DMS114 treated with DMSO at 0.1 percent for 48 hours (cell line): ENCODE results near the gene RAB34.
A peak's percentile ranks its signal among the peaks of the same experiment; 100 is the strongest.
"Not testable (repeated sequence)": the region's sequence is repeated elsewhere in the genome, so short reads cannot be mapped to it uniquely, and the experiment has no call there.

ENCODE experiments used
- DNase-seq: peaks from one replicate; lab custom pipeline; 2025; ENCODE audit not compliant: unreplicated experiment; lab: John Stamatoyannopoulos, UW

RAB34 gene

DNA sequence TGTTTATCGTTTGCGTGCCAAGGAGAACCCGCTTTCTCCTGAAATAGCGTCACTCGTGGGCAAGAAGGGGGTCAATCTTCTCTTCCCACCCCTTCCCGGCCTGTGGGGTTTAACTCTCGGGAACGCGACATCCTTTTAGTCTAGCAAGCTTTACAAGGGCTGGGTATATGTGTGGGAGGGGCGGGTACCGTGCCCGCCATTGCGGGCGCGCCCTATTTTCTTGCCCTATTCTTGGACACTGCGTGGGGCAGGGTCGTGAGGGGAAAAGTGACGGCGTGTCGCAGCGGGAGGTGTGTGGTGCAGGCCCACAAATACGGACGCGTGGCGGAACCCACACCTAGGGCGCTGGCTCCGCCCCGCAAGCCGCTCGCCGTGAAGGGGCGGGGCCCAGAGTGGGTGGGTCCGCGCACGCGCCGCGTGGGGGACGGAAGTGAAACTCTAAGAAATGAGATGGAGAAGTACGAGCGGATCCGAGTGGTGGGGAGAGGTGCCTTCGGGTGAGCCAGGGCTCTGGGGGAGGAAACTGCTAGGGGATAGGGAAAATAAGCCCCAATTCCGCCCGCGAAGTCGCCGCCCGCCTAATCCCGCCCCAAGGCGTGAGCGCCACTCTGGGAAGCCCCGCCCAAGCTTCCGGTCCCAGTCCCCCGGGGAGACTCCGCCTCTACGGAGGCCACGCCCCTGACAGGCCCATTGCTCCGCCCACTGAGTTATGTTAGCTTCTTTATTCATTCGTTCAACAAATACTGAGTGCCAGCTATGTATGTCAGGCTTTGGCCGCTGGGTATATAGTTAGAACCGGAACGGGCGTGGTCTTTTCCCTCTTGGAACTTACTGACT, 10.9 kb upstream of the RAB34 start, which contains the start of gene NEK8:
NEK8 (plus strand) TSS at position 425 of the 837 bp plus-strand sequence; CDS start at position 451, 26 bp downstream.
- DNase-seq: peak; percentile 83

DNA sequence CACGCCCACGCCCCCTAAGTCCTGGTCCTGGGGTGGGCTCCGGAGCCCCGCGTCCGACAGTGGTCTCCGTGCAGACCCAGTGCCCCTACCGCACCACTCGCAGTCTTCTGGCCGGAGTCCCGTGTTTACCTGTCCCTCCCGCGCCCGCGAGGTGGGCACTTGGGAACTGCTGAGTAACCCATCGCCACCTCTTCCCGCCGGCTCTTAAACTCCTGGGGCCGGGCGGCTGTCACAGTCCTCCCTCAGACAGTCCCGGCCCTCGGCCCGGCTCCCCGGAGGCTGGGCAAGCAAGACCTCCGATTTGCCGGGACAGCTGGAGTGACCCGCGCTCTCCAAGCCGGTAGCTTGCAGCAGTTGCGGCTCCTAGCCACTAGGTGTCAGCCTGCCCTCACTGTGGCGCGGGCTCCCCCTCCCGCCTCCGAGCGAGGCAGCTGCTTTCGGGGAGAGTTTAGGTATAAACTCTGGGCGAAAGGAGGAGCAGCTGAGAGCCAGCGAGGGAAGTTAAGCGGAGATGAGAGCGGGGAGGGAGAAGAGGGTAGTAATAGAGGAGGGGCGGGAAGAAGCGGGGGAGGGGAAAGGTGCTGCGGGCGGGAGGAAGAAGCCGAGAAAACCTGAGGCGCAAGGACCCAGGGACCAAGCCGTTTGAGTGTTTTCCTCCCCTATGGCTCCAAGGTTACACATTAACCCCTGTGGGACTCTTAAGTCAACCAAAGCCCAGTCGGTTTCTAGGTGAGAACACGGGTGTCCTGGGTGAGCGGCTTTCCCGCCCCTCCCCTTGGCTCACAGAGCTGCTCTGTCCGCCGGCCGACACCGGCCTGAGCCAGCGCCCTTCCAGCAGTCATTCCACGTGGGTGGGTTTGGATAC, 9.2 kb upstream of the RAB34 start:
- DNase-seq: peak; percentile 78

DNA sequence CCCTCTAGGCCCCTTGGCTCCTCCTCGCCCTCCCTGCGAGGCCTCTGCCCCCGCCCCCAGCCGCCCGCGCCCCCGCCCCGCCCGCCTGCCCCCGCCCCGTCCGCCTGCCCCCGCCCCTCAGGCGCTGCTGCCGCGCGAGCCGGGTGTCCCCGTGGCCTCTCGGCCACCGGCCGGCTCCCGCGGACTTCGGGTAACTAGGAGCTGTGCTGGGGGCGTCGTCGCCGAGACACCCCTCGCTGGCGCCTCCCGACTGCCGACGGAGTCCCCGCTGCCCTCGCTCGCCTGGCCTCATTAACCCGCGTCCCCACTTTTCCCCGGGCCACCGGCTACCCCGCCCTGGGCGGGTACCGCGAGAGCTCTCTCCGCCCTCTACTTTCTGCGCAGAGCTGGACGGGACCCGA, 8.6 kb upstream of the RAB34 start, which contains the start of gene TLCD1:
TLCD1 (minus strand) TSS at position 8 of the 401 bp plus-strand sequence. CDS start 136 bp downstream, outside the sequence.
- DNase-seq: peak; percentile 24

DNA sequence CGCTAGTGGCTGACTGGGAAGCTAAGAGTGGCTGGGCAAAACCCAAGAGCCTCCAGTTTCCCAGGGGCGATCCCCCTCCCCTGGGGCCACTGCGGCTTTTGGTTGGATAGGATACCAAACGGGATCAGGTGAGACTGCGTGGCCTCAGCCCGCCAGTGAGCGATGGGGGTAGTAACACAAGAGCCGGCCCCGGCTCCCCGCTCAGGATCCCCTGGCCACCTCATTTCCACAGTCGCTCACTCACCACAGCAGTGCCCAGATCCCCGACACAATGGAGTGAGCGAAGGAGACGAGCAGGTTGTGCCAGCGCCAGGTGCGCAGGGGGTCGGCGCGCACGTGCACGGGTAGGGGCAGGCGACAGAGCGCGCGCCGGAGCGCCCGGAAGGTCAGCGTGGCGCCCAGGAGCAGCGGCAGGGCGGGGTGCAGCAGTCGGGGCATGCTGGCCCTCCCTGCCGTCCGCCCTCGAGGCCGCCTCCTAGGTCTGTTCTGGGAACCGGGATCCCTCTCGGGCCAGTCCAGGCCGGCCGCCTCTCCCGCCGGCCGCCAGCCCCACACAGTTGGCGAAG, 8.1 kb upstream of the RAB34 start:
- peak; percentile 71 for DNase-seq

DNA sequence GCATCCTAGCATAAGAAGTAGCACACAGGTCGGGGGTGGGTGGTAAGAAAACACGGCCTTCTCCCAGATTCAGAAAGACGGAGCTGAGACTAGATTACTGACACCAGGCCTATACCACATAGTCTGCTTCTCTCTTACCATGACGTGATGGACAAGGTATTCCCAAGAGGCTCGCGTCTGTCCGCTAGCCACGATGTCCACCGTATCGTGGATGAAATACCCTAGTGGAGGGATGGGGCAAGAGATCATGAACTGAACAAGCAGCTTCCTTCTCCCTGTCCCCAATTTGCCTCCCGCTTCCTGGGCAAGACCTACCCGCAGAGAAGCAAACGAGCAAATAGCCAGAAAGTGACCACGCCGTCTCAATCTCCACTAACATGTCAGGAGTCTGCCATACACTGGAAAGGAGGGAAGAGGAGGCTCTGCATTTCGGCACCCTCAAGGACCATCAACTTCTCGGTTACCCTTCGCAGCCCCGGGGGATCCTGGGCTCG, 7.5 kb upstream of the RAB34 start:
- DNase-seq: peak; percentile 71

DNA sequence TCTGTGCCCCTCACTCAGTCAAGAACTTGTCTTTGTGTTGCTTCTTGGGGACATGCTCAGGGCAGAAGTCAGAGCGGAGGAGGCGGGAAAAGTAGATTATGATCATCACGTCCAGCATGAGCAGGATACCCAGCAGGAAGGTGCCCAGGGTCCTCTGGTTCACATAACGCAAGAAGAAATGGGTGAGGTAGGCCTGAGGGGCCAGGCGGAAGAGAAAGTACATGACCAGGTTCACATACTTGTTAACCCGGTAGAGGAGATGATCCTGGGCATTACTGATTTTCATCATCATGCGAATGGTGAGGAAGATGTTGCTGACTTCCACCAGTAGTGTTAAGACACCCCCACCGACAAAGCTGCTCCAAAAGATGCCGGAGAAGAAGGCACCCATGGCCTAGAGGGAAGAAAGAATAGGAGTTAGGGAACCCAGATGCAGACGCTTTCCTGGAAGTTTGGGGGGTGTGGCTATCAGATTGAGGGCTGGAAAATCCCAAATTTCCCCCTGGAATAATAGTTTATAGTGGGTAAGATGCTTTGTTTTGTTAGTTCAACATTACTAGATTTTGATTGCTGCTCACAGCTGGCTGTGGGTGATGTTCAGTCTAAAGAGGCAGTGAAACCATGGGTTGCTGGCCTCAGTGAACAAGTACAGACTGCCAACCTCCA, 7.0 kb upstream of the RAB34 start:
- peak; percentile 59 for DNase-seq

DNA sequence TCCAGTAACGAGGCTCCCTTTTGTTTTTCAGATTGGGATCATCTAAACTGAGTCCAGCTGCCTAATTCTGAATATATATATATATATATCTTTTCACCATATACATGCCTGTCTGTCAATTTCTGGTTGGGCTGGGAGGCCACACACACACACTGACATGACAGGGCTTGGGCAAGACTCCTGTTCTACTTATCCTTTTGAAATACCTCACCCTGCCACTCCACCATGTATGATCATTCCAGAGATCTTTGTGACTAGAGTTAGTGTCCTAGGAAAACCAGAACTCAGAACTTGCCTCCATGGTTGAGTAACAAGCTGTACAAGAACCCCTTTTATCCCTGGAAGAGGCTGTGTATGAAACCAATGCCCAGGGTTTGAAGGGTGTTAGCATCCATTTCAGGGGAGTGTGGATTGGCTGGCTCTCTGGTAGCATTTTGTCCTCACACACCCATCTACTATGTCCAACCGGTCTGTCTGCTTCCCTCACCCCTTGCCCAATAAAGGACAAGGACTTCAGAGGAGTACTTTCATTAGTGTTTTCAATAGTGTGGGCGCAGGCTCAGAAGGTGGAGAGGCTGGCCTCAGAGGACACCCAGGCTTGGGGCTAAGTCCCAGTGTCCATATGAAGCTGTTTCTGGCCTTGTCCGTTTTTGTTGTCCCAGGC, 6.3 kb upstream of the RAB34 start:
- not testable (repeated sequence) for DNase-seq

DNA sequence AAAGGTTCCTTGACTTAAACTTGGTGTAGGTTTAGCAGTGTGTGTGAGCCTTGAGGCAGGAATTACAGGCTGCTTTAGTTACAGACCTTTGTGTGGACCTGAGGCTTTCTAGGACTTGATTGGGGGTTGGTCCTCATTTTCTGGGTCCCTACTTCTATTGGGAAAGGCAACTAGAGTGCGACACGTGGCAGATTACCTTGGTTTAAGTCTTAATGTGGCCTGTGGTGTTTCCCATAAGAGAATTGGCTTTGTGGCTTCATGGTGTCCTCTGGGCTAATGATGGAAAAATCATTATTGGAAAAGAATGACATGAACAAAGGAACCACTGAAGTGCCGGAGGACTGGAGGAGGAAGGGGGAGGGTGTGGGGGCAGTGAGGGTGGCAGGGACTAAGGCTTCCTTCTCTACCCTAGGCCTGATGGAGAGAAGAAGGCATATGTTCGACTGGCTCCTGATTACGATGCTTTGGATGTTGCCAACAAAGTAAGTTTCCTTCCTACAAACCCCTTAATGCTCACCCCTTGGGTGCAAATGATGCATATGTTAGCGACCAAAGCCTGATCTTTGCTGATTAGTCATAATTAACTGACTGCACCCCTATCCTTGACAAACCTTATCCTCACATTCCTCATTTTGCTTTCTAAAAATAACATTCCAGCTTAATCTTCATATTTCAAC, 5.6 kb upstream of the RAB34 start:
- no peak for DNase-seq

DNA sequence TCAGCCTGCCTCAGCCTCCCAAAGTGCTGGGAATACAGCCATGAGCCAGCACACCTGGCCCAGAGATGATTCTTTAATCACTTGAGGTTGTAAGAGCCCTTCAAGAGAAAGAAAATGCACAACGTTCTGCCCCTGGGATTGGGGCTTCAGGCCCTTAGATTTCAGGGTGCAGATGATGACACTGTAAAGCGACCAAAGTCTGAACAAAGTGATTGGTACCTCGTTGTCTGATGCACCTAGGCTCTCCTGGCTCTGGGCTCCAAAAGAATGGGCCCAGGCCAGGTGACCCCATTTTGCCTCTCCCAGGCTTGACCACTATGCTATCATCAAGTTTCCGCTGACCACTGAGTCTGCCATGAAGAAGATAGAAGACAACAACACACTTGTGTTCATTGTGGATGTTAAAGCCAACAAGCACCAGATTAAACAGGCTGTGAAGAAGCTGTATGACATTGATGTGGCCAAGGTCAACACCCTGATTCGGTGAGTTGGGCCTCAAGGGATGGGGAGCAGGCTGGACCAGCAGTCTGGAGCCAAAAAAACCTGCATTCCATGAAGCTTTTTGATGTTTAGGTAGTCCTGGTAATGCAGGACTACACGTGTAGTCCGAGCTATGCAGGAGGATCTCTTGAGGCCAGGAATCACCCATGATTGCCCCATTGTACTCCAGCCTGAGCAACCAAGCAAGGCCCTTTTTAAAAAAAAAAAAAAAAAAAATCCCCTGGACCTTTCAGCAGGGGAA, 4.9 kb upstream of the RAB34 start:
- no peak for DNase-seq

DNA sequence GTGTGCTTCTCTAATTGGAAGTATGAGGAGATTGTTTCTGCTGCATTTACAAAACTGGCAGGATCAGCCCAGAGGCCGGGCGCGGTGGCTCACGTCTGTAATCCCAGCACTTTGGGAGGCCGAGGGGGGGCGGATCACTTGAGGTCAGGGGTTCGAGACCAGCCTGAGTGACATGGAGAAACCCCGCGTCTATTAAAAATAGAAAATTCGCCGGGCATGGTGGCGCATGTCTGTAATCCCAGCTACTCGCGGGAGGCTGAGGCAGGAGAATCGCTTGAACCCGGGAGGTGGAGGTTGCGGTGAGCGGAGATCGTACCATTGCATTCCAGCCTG, 3.3 kb upstream of the RAB34 start:
- not testable (repeated sequence) for DNase-seq

DNA sequence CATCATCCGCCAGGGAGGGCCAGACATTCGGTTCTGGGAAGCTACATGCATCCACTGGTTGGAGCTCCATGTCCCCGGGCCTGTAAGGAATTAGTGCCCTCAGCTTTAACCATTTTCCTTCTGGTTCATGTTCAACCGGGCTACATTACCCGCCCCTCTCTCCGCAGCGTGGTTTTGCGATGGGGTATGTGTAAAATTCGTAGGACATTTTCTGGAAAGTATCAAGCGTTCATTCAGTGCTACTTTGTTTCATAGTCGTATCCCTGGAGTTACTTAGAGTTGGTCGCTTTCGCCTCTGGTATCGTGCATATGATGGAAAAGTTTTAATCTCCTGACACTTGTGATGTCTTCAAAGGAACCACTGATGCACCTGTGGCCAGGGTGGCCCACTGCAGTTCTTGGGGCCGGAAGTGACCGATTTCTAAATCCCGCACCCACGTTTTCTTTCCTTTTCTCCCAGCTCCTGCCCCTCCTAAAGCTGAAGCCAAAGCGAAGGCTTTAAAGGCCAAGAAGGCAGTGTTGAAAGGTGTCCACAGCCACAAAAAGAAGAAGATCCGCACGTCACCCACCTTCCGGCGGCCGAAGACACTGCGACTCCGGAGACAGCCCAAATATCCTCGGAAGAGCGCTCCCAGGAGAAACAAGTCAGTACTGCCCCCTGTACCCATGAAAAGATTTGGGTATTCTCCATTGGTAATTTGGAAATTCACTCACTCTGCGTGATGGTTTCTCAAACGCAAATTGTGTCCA, 2.8 kb upstream of the RAB34 start:
- no peak for DNase-seq

DNA sequence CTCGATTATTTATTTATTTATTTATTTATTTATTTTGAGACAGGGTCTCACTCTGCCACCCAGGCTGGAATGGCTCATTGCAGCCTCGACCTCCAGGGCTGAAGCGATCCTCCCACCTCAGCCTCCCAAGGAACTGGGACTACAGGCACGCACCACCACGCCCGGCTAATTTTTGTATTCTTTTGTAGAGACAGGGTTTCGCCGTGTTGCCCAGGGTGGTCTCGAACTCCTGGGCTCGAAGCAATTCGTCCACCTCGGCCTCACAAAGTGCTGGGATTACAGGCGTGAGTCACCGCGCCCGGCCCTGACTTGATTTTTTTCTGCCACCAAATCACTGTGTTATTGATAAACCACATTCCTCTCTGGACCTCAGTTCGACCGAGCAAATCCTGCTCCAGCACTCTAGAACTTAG, 1.4 kb upstream of the RAB34 start:
- no peak for DNase-seq

DNA sequence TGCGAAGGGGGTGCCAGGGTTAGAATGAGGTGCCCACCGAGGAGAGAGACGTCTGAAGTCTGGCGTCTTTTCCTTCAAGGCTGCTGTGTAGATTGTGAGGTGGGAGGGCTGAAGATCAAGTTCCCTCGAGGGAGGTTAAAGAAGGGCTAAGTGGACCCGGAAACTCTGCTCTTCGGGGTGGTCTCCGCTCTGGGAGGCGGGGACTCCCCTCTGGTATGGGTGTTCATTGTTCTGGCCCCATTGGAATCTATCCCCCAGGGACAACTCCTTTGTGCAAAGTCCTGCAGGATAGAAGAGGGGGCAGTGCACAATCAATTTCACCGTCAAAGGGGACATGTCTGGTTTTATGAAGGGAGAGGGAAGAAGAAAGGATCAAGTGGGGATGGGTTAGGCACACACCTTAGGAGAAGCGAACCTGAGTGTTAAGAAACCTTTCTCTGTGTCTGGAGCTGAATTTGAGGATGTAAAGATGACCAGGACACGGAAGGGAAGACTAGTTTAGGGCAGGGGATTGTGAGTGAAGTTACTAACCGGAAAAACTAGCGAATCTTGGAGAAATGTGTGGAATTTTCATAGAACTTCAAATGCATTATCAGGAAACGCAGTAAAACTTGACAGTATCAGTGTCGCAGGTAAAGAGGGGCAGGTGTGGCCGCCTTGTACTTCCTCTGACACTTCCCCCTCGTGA, 809 bp upstream of the RAB34 start:
- DNase-seq: no peak

DNA sequence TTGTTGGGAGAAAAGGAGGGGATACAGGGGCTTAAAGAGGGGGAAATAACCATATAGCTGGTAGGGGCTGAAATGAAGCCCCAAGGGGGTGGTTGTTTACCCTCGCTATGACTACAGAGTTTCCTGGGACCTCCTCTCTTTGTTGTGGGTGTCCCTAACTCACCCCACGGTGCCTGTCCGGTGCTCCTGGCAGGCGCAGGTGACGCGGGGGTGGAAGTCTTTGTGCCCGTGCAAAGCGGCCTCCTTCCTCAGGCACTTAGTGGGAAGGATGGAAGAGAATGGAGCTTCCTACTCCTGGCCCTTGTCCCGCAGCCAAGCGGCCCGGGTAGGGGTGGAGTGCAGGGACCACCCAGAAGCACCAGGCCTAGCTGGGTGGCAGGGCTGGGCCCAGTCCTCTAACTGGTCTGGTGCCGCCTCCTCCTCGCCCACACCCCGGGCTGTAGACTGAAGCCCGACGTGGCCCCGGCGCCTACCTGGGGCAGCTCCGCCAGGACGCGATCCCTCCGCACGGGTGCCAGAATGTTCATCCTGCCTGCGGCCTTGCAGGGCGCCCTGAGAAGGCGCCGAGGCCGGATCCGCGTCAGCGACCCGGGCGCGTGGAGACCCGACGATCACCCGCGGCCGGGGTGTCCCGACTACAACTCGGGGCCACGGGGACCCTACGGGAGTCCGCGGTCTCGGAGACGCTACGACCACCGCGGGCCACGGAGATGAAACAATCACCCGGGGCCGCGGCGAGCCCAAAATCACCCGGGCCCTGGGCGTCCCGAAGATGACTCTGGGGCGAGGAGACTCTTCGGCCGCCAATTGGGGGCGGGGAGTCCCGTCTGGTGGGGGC, 709 bp downstream of the RAB34 start:
- DNase-seq: no peak

DNA sequence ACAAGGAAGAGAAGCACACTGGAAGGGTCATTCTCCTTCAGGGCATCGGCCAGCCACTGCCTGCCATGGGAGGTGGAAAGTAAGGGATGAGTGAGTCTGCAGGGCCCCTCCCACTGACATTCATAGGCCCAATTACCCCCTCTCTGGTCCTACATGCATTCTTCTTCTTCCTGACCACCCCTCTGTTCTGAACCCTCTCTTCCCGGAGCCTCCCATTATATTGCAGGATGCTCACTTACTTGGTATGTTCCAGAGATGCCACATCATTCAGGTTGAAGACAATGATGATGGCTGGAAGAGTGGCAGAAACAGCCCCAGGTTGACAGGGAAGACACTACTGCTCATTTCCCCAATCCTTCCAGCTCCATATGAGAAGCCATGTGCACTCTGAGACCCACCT, 2.5 kb downstream of the RAB34 start:
- no peak for DNase-seq

DNA sequence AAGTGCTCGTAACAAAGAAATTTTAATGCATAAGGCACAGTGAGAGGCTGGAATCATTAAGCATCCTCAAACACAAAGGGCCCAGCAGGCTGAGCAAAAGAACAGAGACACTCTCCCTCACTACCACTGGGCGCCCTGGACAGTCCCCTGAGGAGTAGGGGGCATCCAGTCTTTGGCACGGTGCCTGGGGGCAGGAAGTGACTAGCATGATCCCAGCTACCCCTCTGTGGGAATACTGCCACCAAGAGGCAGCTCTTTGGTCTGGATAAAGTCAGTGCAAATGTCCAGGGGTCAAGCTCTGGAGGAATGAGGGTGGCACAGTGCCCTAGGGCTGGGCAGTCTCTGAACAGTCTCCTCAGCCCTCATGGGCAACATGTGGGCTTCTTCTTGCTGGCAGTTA, 3.4 kb downstream of the RAB34 start:
- no peak for DNase-seq
